Hepatocyte (in vitro differentiated cells): Measurements from ENCODE around the gene MALL. TPM values are rescaled to one million over a fixed set of nuclear protein-coding genes. Genes with fewer than 3 reads are reported as not detected.
"Not testable (repeated sequence)": the region's sequence is repeated elsewhere in the genome, so short reads cannot be mapped to it uniquely, and the experiment has no call there.

Source experiments
- DNase-seq: peaks from one replicate; pipeline ENCODE4 v3.0.0-alpha.2; 2016; ENCODE audit warnings: low spot score
- H2AFZ ChIP-seq: fragments of 200-600 bp; sonication (generic); 2 replicates; pipeline ENCODE4 v1.6.0; 2016; ENCODE audit warnings: antibody characterized with exemption, mild to moderate bottlenecking
- H3K27ac ChIP-seq: fragments of 200-600 bp; sonication (generic); 2 replicates; pipeline ENCODE4 v1.5.1; 2016; ENCODE audit warnings: mild to moderate bottlenecking
- H3K27me3 ChIP-seq: fragments of 200-600 bp; sonication (generic); 2 replicates; pipeline ENCODE4 v1.6.1; 2016
- H3K36me3 ChIP-seq: fragments of 200-600 bp; sonication (generic); replicated peaks from 2 replicates; pipeline ENCODE4 v1.5.1; 2016; ENCODE audit warnings: low read depth; ENCODE audit not compliant: insufficient read depth
- H3K4me1 ChIP-seq: fragments of 200-600 bp; sonication (generic); 2 replicates; pipeline ENCODE4 v1.5.1; 2016; ENCODE audit warnings: mild to moderate bottlenecking, moderate library complexity; ENCODE audit not compliant: insufficient read depth
- H3K4me2 ChIP-seq: fragments of 200-600 bp; sonication (generic); 2 replicates; pipeline ENCODE4 v1.6.0; 2016
- H3K4me3 ChIP-seq: fragments of 200-600 bp; sonication (generic); 2 replicates; pipeline ENCODE4 v1.5.1; 2016; ENCODE audit warnings: mild to moderate bottlenecking
- H3K79me2 ChIP-seq: fragments of 200-600 bp; sonication (generic); 2 replicates; pipeline ENCODE4 v1.6.0; 2017; ENCODE audit warnings: mild to moderate bottlenecking
- H3K9me2 ChIP-seq: fragments of 200-600 bp; sonication (generic); replicated peaks from 2 replicates; pipeline ENCODE4 v1.6.0; 2017; ENCODE audit warnings: mild to moderate bottlenecking; ENCODE audit not compliant: insufficient read depth
- H3K9me3 ChIP-seq: fragments of 200-600 bp; sonication (generic); 2 replicates; pipeline ENCODE4 v1.5.1; 2016; ENCODE audit warnings: low read depth, mild to moderate bottlenecking
- H4K20me1 ChIP-seq: fragments of 200-600 bp; sonication (generic); 2 replicates; pipeline ENCODE4 v1.6.0; 2016; ENCODE audit warnings: mild to moderate bottlenecking; ENCODE audit not compliant: insufficient read depth, poor library complexity, severe bottlenecking
- CTCF ChIP-seq: fragments of 200-600 bp; sonication (generic); IDR thresholded peaks from 2 replicates; pipeline ENCODE4 v1.5.1; 2016; ENCODE audit warnings: antibody characterized with exemption, mild to moderate bottlenecking; ENCODE audit not compliant: poor library complexity
- EZH2 ChIP-seq: fragments of 200-600 bp; sonication (generic); IDR thresholded peaks from 2 replicates; pipeline ENCODE4 v1.6.1; 2016; ENCODE audit warnings: antibody characterized with exemption, mild to moderate bottlenecking, borderline replicate concordance
- EZH2phosphoT487 ChIP-seq: fragments of 200-600 bp; sonication (generic); IDR thresholded peaks from one replicate; pipeline ENCODE4 v1.6.1; 2018; ENCODE audit warnings: antibody characterized with exemption, mild to moderate bottlenecking, low read depth, moderate library complexity; ENCODE audit not compliant: unreplicated experiment, severe bottlenecking
- WGBS: methylation state at CpG from one replicate; pipeline ENCODE4 v1.1.6; 2016; ENCODE audit warnings: low lambda C conversion rate; ENCODE audit errors: missing lambda C conversion rate; 5-methylcytosine and 5-hydroxymethylcytosine counted together
- polyA plus RNA-seq: library from polyadenylated mRNA; unstranded; fragments of >200 nt; fragmentation: Nextera tagmentation; extraction: Ambion mirVana; gene quantifications from 2 replicates; pipeline ENCODE4 v1.2.1, GENCODE V29; 2016
- total RNA-seq: library from RNA; depleted of rRNA; stranded (reverse); fragments of >200 nt; gene quantifications from 2 replicates; pipeline ENCODE4 v1.2.3, GENCODE V29; 2014

The MALL gene
- total and polyA plus RNA-seq, 2 experiments from 2014 or later, result 30.8 to 55.7 TPM

- DNase-seq, result peak; percentile 48
- Histone ChIP-seq H3K4me3 (peak overlapping the region; percentile 67), H3K36me3 (no peaks in the 10 kb centered on the region), H3K4me1 (peaks cover 8% of the 10 kb centered on the region), H3K27ac (peak overlapping the region; percentile 87), H3K9me2 (no peaks in the 10 kb centered on the region), H3K4me2 (peak overlapping the region; percentile 88), H3K79me2 (peaks cover 23% of the 10 kb centered on the region), H2AFZ (peak overlapping the region; percentile 29), H3K9me3 (no peaks in the 10 kb centered on the region), H3K27me3 (peaks cover 44% of the 10 kb centered on the region), H4K20me1 (no peaks in the 10 kb centered on the region)
- 55% methylated on average over 14 of the region's 14 CpGs for WGBS
- no peak for TF ChIP-seq CTCF
- TF ChIP-seq EZH2phosphoT487, result no peak
- no peak for TF ChIP-seq EZH2
These were observed 779 bp downstream of the MALL start for GRCh38 chr2:110114831-110115255.

DNA sequence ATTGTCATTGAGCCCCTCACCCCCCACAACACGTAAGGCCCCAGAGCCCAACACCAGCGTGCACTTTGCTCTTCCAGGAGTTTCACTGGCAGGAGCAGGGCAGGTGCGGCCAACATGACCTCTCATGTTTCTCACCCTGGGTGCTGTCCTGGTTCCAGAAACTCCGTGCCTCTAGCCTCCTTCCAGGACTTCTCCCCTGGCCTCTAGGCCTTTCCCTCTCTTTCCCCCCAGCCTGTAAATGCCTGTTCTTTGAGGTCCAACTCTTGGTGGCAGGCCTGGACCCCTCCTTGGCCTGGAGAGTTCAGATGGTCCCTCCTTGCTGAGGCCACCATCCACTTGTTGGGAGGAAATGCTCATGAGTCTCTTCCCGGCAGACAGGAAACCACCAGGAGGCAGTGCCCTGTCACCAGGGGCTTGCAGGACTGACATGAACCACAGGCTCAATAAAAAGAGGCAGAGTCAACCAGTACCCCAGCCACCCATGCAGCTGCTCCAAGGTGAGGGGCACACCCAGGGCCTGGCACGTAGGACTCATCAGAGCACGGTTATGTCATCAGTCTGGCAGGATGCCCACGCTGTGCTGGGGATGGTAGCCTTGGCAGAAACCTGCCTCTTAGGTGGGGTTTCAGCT lies 1.5 kb downstream of the MALL start:
- H3K27me3 ChIP-seq, result peaks cover 42% of the 10 kb centered on the region
- peaks cover 31% of the 10 kb centered on the region for H3K79me2 ChIP-seq
- H4K20me1 ChIP-seq, result no peaks in the 10 kb centered on the region
- H3K4me2 ChIP-seq, result peak overlapping the region; percentile 88
- no peak for TF ChIP-seq EZH2
- TF ChIP-seq EZH2phosphoT487, result no peak
- TF ChIP-seq CTCF, result peak; percentile 3
- H3K9me2 ChIP-seq, result no peaks in the 10 kb centered on the region
- H3K4me1 ChIP-seq, result peaks cover 8% of the 10 kb centered on the region
- no peaks in the 10 kb centered on the region for H3K36me3 ChIP-seq
- H2AFZ ChIP-seq, result no peak overlapping the region
- no peaks in the 10 kb centered on the region for H3K9me3 ChIP-seq
- H3K27ac ChIP-seq, result peak overlapping the region; percentile 87
- WGBS, result 78% methylated on average over 8 of the region's 8 CpGs
- H3K4me3 ChIP-seq, result no peak overlapping the region
- peak; percentile 35 for DNase-seq

DNA sequence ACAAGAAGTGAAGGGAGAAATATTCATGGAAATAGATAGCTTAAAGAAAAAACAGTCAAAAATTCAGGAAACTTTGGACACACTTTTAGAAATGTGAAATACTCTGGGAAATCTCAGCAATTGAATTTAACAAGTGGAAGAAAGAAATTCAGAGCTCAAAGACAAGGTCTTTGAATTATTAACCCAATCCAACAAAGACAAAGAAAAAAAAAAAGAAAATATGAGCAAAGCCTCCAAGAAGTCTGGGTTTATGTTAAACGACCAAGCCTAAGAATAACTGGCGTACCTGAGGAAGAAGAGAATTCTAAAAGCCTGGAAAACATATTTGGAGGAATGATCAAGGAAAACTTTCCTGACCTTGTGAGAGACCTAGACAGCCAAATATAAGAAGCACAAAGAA lies 7.3 kb downstream of the MALL start:
- WGBS, result 88% methylated on average over 2 of the region's 2 CpGs
- peak overlapping the region; percentile 89 for H3K27ac ChIP-seq
- H3K79me2 ChIP-seq, result peaks cover 43% of the 10 kb centered on the region

GRCh38 chr2:110107092-110108079 lies 8.2 kb downstream of the MALL start:
- H3K4me1 ChIP-seq, result peaks cover 21% of the 10 kb centered on the region
- H4K20me1 ChIP-seq, result no peaks in the 10 kb centered on the region
- no peaks in the 10 kb centered on the region for H3K27me3 ChIP-seq
- no peak overlapping the region for H3K4me3 ChIP-seq
- no peak for DNase-seq
- H3K9me3 ChIP-seq, result no peaks in the 10 kb centered on the region
- H2AFZ ChIP-seq, result no peak overlapping the region
- H3K4me2 ChIP-seq, result no peak overlapping the region
- H3K79me2 ChIP-seq, result peaks cover 38% of the 10 kb centered on the region
- H3K27ac ChIP-seq, result peak overlapping the region; percentile 89
- no peaks in the 10 kb centered on the region for H3K9me2 ChIP-seq
- H3K36me3 ChIP-seq, result no peaks in the 10 kb centered on the region
- TF ChIP-seq EZH2phosphoT487 (no peak), EZH2 (no peak), CTCF (no peak)
- WGBS, result 89% methylated on average over 3 of the region's 3 CpGs

More for the DNA sequence above, 7.3 kb downstream of the MALL start:
- not testable (repeated sequence) for H3K27me3 ChIP-seq, H3K9me3 ChIP-seq, H3K4me2 ChIP-seq, H3K4me3 ChIP-seq, H3K36me3 ChIP-seq, H3K9me2 ChIP-seq, DNase-seq, H4K20me1 ChIP-seq, H2AFZ ChIP-seq
- peaks cover 20% of the 10 kb centered on the region for H3K4me1 ChIP-seq
